ENCODE data around the gene TMTC1.

DNA sequence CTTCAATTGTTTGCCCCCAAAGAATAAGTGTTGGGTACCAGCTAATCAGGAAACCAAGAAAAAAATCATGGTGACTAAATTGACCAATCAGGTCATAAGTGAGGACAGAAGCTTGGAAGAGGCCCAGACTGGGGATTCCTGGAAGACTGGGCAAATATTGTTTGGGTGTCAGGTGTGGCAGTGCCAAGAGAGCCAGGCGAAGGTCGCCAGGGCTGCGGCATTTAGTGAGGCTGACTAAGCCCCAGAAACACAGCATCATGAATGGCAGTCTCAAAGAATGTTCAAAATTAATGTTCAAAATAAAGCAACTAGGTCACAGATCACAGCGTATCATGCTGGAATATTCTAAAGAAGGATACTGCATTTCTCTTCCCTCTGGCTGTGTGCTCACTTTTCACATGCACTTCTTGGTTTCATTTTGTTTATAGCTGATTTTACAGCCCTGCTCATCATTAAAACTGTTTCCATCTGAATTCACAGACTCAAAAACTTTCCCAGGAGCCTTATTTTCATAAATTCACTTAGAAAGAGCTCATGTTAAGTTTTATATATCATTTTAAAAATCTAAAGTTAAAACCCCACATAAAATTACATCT lies 201.0 kb downstream of the TMTC1 start:
- TF ChIP-seq, protein P1, sequence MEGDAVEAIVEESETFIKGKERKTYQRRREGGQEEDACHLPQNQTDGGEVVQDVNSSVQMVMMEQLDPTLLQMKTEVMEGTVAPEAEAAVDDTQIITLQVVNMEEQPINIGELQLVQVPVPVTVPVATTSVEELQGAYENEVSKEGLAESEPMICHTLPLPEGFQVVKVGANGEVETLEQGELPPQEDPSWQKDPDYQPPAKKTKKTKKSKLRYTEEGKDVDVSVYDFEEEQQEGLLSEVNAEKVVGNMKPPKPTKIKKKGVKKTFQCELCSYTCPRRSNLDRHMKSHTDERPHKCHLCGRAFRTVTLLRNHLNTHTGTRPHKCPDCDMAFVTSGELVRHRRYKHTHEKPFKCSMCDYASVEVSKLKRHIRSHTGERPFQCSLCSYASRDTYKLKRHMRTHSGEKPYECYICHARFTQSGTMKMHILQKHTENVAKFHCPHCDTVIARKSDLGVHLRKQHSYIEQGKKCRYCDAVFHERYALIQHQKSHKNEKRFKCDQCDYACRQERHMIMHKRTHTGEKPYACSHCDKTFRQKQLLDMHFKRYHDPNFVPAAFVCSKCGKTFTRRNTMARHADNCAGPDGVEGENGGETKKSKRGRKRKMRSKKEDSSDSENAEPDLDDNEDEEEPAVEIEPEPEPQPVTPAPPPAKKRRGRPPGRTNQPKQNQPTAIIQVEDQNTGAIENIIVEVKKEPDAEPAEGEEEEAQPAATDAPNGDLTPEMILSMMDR (conservative IDR thresholded peaks at IDR 0.05; ENCODE audit: low read depth, low read length): no peak
- TF ChIP-seq EZH2 (IDR thresholded peaks at IDR 0.05; ENCODE audit: borderline replicate concordance, low read depth, low read length, poor library complexity, severe bottlenecking): no peak
